K562 (cell line): ENCODE results near the gene SPATA3.

Experiments used
- BHLHE40 ChIP-seq: IDR thresholded peaks from 2 replicates; pipeline ENCODE4 v1.6.1; 2011; ENCODE audit warnings: low read length, improper control_type of control experiment
- EZH2 ChIP-seq: IDR thresholded peaks from 2 replicates; pipeline ENCODE4 v1.6.1; 2012; ENCODE audit warnings: low read depth, mild to moderate bottlenecking, inconsistent platforms, low read length, borderline replicate concordance
- MTA1 ChIP-seq: fragments of 450-650 bp; IDR thresholded peaks from 2 replicates; pipeline ENCODE4 v1.6.1; 2017; ENCODE audit warnings: borderline replicate concordance
- ZFX ChIP-seq: sonication (generic); formaldehyde crosslinking; IDR thresholded peaks from 2 replicates; pipeline ENCODE4 v1.8.0; 2022; ENCODE audit warnings: mild to moderate bottlenecking, missing genetic modification reagents, moderate library complexity
- ZNF175 ChIP-seq: fragments of 200-800 bp; sonication (Bioruptor generic); IDR thresholded peaks from 2 replicates; pipeline ENCODE4 v1.6.1; 2016; ENCODE audit warnings: low read depth, mild to moderate bottlenecking, missing genetic modification characterization, missing compliant biosample characterization

DNA sequence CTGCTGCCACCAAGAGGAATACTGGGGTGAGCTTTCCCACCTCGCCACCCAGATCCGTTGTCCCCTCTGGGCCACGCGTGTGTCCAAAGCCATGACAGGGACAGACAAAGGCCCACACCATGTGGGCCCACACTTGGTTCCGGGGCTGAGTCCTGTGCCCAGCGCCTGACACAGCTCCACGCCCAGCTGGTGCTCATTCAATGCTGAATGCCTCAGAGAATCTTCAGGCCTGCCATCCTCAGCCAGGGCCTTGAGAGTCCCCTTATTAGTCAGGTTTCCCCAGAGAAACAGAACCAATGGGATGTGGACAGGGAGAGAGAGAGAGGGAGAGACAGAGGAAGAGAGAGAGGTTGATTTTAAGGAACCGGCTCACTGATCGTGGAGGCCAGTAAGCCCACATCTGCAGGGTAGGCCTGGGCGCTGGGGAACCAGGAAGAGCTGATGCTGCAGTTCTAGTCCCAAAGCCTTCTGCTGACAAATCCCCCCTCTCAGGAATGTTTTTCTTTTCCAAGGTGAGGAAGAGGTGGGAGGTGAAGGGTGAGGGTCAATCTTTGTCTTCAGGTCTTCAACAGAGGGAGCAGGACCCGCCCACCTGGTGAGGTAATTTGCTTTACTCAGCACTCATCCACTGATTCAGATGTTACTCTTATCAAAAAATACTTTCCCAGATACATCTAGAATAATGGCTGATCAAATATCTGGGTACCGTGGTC is 10.2 kb upstream of the SPATA3 start:
- TF ChIP-seq BHLHE40: no peak
- TF ChIP-seq EZH2: no peak
- TF ChIP-seq ZFX (CRISPR knock-in tag): no peak
- TF ChIP-seq ZNF175 (CRISPR knock-in tag): no peak
- TF ChIP-seq MTA1: no peak
